Glomerular visceral epithelial cell (primary cell): ENCODE data around the gene BST1.

Experiments
- DNase-seq: peaks from one replicate; pipeline ENCODE4 v3.0.0-alpha.2; 2016; ENCODE audit errors: extremely low spot score

Gene BST1

GRCh38 chr4:15702941-15703403 lies at the start of gene BST1:
Gene BST1 (plus strand): TSS chr4:15703065. CDS start chr4:15703145, 80 bp downstream.
- peak; percentile 40 for DNase-seq

- no peak for DNase-seq
Observed at GRCh38 chr4:15653420-15653819, 49.4 kb upstream of the BST1 start.

GRCh38 chr4:15653864-15654592 lies 48.8 kb upstream of the BST1 start:
- peak; percentile 59 for DNase-seq

- peak; percentile 46 for DNase-seq
Observed at GRCh38 chr4:15654593-15655222, 48.2 kb upstream of the BST1 start.

GRCh38 chr4:15655223-15656037 lies 47.4 kb upstream of the BST1 start, which contains the start of gene FBXL5:
Gene FBXL5 (minus strand): TSS chr4:15655357. CDS start chr4:15655287, 70 bp downstream.
- peak; percentile 91 for DNase-seq

GRCh38 chr4:15656038-15656470 lies 46.8 kb upstream of the BST1 start:
- DNase-seq = peak; percentile 55

GRCh38 chr4:15657366-15657765 lies 45.5 kb upstream of the BST1 start:
- no peak for DNase-seq

GRCh38 chr4:15658136-15658770 lies 44.6 kb upstream of the BST1 start:
- DNase-seq = no peak

GRCh38 chr4:15658781-15659180 lies 44.1 kb upstream of the BST1 start:
- DNase-seq = no peak

GRCh38 chr4:15659768-15660570 lies 42.9 kb upstream of the BST1 start:
- DNase-seq = no peak

GRCh38 chr4:15665753-15666365 lies 37.0 kb upstream of the BST1 start:
- peak; percentile 51 for DNase-seq

GRCh38 chr4:15667006-15667405 lies 35.9 kb upstream of the BST1 start:
- no peak for DNase-seq

- DNase-seq = no peak
Observed at GRCh38 chr4:15668566-15669435, 34.1 kb upstream of the BST1 start.

GRCh38 chr4:15670576-15670975 lies 32.3 kb upstream of the BST1 start:
- no peak for DNase-seq

GRCh38 chr4:15672101-15672500 lies 30.8 kb upstream of the BST1 start:
- DNase-seq = no peak

GRCh38 chr4:15673337-15673736 lies 29.5 kb upstream of the BST1 start:
- DNase-seq = no peak

GRCh38 chr4:15674046-15674445 lies 28.8 kb upstream of the BST1 start:
- DNase-seq = no peak

GRCh38 chr4:15674926-15675325 lies 27.9 kb upstream of the BST1 start:
- no peak for DNase-seq

GRCh38 chr4:15675356-15675755 lies 27.5 kb upstream of the BST1 start:
- DNase-seq = no peak

GRCh38 chr4:15676039-15676438 lies 26.8 kb upstream of the BST1 start:
- no peak for DNase-seq
